Stimulated activated CD8-positive, alpha-beta memory T cell treated with anti-CD3 and anti-CD28 coated beads, Interleukin-7, amount 100 ng/mL, for 24 hours (primary cell): ENCODE results near the gene EFCAB12.
A peak's percentile ranks its signal among the peaks of the same experiment; 100 is the strongest.

Experiments used
- DNase-seq: peaks from one replicate; pipeline ENCODE4 v3.0.0-alpha.2; 2020; ENCODE audit warnings: low read depth

The EFCAB12 gene

DNA sequence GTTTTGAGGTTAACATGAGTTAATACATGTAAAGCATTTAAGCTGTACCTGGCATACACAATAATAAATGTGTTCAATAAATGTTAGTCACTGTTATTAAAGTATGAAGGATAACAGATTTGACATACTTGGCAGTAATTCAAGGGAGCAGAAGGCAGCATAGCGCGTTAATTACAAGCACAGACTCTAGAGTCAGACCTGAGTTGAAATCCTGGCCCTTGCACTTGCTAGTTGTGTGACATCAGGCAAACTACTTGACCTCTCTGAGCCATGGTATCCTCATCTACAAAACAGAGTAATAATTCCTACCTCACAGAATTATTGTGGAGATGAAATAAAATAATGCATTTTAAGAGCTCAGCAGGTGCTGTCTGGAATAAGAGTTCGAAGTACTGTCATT, 17.0 kb upstream of the EFCAB12 start:
- DNase-seq = no peak

DNA sequence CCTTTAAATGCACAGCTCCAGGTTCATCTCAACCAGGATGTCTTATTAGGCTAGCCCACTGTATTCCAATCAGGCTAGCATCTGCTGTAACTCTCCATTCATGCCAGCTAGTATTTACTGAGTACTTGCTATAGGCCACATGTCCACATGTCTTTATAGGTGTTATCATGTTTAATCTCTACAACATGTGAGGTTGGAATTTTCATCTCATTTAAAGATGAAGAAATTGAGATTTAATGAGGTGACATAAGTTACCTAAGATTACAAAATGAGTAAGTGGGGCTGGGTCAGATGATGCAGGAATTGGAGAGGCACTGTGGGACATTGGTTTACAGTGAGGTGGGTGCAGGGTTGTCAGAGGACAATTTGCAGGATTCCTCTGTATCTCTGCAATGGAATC, 14.5 kb upstream of the EFCAB12 start:
- no peak for DNase-seq

DNA sequence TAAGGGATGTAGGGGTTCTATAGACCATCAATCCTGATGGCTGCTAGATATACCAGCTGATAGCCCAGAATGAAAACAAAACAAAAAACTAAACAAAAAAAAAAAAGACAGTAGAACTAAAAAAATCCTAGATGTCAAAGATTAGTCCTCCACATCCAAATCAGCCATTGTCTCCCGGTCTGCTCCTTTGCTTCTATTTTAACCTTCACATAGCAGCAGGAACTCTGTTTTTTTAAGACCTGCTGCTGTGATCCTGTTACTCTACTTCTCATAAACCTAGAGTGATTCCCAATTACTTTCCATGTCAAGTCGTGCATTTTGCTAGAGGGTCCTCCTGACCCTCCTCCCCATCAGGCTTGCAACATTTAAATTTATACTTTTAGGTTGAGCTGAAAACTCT, 14.1 kb upstream of the EFCAB12 start:
- no peak for DNase-seq

DNA sequence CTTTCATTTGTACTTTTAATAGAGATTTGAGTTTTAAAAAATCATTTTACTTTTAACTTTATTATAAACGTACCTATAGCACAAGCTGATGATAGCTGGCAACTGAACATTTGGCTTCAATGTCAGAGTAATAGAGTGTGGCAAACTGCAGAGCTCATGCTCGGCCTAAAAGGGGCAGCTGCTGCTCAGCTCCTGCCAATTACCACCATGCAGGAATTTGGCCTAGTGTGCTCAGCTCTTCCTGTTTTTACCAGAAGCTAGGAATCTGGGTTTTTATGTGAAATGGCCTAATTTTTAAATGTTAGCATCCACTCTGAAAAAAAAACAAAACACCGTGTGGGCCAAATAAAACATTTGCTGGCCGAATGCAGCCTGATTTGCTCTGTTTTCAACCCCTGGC, 13.3 kb upstream of the EFCAB12 start:
- DNase-seq = no peak

DNA sequence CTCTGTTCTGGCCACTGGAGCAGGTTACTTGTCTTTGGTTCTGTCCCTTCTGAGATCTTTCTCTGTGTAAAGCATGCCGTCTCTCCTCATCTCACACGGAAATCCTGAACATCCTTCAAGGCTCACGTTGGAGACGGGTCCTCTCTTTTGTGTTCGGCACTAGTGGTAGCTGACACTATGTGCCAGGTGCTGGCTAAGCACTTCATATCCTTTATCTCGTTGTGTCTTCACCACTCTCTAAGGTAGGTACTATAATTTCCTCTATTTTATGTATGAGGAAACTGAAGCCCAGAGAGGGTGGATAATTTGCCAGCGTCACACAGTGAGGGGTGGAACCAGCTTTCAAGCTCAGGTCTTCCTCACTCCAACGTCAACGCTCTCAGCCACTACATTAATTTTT, 12.8 kb upstream of the EFCAB12 start:
- DNase-seq = no peak

DNA sequence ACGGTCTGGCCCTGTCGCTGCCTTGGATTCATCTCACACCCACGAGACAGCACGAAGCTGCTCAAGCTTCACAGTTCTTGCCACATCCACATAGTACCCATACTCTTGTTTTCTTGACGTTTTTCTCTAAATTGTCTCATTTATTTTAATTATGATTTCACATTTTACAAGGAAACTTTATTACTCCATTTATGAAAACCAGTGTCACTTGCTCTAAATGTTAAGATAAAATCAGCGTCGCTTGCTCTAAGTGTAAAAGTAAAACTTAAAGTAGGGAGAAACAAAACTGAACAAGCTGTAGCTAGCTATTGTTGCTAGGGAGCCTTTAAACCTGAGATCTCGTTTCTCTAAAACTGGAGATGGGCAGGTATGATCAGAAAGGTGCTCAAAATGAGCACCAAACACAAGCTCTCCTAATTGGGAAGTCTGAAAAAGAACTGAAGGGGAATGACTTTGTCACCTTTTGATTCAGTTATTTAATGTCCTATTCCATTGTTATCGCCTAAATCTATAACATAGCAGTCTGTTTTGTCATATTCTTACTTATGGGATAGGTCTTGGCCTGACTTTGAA, 12.3 kb upstream of the EFCAB12 start:
- no peak for DNase-seq

DNA sequence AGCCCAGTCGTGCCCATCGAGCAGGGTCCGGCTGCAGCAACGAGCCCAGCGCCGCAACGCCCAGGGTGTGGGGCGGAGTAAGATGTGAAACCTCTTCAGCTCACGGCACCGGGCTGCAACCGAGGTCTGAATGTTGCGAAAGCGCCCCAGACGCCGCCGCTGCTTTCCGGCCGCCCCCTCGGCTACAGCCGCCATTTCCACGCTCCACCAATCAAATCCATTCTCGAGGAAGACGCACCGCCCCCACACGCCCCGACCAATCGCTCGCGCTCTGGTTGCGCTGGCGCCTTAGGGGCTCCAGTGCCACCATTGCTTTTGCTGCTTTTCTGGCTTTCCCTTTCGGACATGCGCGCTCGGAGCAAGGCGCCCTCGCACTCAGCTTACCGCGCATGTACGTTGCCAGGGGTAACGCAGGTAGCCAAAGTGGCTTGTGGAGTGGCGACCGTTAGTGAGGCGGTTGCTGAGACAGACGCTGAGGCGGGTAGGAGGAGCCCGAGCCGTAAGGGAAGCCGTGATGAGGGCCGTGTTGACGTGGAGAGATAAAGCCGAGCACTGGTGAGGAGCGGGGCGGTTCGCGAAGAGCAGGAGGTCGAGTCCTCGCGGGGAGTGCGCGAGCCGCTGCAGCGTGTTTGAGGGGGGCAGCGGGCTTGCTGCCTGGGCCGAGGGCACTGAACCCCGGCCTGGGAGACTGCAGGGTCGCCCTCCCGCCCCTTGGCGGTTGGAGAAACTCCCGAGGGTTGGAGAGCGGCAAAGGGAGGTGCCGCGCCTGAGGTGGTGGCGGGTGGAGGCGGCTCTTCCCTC, 11.6 kb upstream of the EFCAB12 start, which contains the start of the genes IFT122 and MBD4:
IFT122 (plus strand) TSS at position 408 of the 801 bp plus-strand sequence; CDS start at position 515, 107 bp downstream.
MBD4 (minus strand) TSS at position 132 of the 801 bp plus-strand sequence; CDS start at position 17, 115 bp downstream.
- DNase-seq = peak; percentile 95

DNA sequence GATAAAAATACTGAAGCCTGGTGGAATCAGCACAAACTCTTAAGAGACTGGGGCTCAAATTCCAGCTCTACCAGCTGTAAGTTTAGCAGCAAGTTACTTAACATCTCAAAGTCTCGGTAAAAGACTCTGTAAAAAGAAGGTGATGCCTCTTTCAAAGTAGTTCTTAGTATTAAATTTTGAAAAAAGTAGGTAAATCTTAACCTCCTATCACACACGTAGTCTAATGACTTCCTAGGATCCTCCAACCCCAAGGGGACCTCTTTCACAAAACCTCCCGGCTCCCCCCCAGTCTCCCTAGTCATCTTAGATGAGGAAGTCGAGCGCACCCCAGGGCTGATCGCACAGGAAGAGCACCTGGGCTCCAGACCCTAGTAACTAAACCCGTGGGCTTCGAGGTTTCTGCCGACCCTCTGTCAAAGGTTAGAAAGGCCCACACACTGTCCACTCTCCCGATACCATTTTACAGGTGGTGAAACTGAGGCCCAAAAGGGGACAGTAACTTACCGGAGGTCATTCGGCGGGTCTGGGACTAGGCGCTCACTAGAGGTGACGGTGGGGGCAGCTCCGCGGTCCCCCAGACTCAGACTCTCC, 10.9 kb upstream of the EFCAB12 start:
- peak; percentile 25 for DNase-seq

DNA sequence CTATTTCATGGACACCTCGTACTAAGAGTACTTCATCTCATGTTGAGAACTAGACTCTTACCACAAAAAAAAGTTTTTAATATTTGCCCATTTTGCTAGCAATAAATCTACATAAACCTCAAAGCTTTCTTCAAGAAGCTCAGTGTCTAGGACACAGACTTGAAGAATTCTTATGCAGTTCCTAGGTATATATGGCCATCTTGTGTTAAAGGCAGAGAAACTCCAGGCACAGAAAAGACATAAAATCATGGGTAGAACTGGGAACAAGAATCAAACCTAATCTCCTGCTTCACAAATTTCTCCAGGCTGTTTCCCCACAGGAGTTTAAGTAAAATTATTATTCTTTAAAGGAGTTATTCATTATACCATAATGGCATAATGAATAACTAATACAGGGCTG, 6.9 kb upstream of the EFCAB12 start:
- no peak for DNase-seq

DNA sequence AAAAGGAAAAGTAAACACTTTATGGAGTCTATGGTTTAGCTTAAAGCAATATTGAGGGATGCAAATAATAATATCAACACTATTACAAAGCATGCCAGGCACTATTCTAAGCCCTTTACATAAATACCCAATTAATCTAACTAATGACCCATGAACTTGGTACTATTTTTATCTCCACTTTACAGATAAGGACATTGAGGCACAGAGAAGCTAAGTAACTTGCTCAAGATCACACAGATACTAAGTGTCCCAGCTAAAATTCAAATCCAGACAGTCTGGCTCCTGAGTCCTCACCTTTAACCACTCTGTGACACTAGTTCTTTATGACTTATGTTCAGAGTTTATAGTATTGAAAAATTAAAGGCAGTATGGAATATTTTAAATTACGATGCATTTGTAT, 5.7 kb upstream of the EFCAB12 start:
- no peak for DNase-seq

DNA sequence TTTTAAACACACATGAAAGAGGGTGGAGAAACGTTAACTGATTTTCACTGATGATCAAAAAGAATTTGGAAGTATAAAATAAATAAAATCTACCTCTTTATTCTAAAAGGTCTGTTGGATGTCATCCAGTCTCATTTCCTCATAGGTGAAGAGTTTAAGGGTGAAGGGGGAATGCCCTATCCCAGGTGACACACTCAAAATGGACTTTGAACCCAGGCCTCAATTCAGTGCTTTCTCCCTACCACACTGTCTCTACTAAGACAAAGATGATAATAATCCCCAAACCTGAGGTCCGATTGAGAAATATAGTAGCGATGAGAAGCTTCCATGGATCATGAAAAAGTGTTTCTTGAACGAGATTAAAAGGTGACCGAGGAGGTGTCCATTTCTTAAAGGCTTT, 5.1 kb upstream of the EFCAB12 start:
- DNase-seq = no peak

DNA sequence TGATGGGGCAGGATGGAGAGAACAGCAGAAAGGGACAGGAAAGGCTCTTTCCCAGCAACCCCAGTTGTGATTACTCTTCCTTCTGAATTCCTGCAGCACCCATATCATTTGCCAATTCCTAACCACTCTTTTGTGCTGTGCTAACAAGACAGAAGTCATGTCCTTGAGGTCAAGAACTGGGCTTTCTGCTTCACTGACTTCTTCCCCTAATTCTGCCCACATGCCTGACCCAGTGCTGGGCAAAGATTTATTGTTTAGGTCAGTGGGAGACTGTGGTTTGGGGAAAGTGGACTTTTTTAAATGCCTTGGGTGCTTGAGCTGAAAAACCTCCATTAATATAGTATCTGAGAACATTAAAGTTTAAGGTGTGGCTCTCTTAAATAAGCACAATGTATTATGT, 4.2 kb upstream of the EFCAB12 start:
- no peak for DNase-seq

DNA sequence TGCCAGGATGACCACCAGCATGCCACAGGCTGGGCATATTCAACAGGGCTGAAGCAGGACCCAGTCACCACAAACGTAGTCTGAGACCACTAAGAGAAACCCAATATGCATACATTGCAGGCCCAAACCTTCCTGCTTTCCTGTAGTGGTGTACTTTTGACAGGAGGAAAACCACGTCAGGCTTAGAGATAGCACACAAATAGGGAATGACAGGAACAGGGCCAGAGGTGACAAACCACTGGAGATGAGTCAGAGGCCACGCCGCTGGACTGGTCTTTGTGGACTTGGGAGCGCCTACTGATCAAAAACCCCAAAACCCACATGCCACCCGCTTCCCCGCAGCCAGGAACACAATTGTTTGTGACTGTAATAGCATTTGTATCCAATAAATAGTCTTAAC, 3.6 kb upstream of the EFCAB12 start:
- DNase-seq = no peak

DNA sequence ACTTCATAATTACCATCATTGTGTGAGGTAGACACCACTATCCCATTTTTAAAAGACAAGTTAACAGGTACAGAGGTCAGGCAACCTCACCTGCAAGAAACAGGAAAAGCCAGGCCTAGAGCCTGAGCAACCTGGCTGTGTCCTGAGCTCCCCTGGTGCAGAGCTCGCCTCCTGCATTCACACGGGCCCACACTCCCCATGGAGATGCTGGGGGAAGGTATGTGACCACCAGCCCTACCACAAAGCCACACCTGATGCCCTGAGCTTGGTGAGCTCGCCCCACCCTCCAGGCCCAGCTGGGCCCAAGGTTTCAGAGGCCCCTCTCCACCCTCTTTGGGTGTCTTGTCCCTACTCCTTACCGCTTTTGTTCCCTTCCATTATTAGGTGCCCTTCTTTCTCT, 1.2 kb upstream of the EFCAB12 start:
- DNase-seq = no peak

DNA sequence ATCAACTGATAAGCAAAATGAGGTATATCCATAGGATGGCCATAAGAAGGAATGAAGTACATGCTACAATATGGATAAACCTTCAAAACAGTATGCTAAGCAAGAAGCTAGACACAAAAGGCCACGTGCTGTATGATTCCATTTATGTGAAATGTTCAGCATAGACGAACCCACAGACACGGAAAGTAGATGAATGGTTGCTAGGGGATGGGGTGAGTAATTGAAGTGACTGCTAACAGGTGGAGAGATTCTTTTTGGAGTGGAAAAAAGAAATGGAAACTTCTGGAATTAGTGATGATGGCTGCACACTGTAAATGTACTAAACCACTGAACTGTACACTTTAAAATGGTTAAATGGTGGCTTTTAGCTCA, 630 bp upstream of the EFCAB12 start:
- DNase-seq = no peak

DNA sequence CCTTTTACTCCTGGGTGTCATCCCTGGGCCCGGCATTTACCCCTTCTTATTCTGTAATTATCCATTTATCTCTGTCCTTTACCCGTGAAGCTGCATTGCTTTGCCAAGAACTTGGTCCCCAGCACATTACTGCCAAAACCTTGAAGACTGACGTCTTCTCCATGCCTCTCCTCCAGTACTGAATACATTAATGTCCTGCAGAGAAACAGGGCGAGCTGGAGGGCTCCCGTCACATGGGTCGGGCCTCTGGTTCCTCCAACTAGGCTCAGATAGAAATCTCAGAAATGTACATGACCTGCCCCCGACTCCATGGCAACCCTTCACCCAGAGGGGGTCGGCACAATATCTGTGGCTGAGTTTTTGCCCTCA, 445 bp downstream of the EFCAB12 start:
- DNase-seq = no peak

DNA sequence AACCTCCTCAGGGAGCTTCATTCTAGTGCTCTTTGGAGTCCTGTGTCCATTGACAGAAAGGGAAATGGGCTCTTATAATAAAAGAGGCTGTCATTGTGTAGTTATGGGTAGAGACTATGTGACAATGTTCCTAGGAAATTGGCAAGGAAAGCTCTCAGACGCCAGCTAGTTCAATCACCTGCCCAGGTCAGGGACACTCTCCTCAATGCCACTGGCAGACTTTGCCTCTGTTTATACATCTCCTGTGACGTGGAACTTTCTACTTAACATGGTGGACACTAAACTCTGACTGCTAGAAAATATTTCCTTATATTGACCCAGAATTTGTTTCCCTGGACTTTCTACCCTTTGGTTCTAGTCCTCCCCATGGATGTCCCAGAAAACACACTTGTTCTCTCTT, 2.8 kb downstream of the EFCAB12 start:
- no peak for DNase-seq

DNA sequence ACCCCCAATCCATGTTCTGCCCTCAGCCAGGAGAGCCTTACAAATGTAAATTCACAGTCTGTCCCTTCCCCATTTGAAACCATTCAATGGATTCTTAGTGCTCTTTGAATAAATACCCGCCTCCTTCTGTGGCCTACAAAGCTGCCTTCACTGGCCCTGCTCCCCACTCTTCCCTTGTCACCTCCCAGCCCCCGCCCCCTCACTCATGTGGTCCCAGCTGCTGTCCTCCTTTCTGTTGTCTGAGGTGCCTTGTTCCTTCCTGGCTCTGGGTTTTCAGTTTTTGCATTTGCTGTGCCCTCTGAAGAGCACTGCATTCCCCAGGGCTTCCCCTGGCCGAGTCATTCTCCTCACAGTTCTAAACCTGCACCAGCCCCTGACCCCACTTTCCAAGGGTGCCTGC, 3.2 kb downstream of the EFCAB12 start:
- no peak for DNase-seq

DNA sequence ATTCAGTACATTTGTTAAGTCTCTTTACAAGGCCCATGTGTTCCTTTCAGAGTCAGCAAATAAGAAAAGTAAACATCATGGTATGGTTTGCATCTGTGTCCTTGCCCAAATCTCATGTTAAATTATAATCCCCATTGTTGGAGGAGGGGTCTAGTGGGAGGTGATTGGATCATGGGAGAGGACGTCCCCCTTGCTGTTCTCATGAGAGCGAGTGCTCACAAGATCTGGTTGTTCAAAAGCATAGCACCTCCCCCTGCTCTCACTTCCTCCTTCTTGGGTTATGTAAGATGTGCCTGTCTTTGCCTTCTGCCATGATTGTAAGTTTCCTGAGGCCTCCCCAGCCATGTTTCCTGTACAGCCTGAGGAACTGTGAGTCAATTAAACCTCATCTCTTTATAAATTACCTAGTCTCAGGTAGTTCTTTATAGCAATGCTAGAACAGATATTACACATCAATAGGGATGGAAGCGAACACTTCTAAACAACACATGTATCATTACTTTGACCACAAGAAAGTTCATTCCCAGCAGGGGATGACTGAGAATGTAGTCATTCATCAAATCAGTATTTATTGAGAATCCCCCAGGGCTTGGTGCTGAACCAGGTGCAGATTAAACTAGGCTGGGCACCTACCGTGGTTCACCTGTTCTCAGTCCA, 4.1 kb downstream of the EFCAB12 start:
- no peak for DNase-seq

DNA sequence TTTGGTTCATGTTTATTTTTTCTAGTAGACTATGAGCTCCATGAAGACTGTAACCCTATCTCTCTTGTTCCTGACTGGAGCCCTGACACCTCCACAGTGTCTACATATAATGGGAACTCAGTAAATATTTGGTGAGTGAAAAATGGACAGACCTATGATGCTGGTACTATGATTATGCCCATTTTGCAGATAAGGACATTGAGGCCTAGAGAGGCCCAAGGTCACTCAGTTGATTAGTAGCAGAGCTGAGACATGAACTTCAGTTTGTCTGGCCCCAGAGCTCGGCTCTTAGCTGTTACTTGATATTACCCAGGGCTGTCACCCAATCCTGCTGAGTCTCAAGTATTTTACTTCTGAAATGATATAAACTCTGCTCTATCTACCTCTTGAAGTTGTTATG, 5.5 kb downstream of the EFCAB12 start:
- no peak for DNase-seq

DNA sequence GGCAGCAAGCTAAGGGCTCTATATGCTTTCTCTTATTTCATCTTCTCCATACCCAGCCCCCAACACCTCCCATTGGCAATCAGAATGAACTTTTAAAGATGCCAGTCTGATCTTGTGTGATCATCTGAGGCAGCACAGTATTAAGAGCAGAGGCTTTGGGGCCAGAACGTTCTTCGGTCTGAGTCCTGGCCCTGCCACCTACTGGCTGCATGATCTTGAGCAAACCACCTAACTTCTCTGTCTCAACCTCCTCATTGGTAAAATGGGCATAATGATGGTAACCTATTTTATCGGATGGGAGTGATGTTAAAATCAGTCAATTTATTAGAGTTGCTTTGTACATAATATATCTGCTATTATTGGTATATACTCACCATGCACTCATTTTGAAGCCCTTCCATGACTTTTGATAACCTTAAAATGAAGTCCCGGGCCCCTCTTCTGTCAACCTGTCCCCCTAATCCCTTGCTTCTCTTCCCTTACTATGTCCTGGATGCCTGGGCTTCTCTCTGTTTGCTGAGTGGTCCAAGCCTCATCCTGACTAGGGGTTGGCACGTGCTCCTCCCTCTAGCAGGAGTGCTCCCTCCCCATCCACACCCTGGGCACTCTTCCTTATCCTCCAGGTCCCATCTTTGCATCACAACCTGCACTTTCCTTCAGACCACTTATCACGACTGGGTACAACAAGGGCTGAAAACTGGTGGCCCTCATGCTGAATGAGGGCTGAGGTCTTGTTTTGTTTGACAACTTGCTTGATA, 6.3 kb downstream of the EFCAB12 start:
- no peak for DNase-seq

DNA sequence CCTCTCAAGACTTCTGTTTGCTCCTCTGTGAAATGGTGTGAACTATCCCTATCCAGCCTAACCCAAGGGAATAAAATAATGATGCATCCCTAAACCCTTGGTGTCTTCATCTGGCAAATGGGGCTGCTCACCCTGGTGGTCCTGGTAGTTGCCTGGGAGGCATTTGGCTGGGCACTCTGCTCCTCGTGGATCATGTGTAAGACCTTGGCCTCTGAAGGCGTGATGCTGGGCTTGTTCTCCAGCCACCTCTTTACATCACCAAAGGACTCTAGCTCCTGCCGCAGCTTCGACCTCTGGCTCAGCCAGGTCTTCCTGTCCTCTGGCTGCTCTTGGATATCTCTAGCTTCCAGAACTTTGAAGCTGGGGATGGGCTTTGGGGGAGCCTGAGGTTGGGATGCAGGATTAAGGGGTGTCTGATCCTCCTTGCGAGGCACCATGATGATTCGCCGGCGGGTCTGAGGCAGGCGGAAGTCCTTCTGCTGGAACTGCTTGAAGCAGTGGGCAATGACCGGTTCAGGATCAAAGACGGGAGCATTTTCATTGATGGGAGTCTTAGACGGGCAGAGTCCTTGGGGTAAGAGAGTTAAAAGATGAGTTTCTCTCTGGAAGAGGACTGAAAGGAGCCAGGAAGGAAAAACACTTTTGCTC, 7.1 kb downstream of the EFCAB12 start:
- no peak for DNase-seq
